HepG2 (cell line): Measurements from ENCODE around the gene PSPH. TPM values are rescaled to one million over a fixed set of nuclear protein-coding genes. Genes with fewer than 3 reads are reported as not detected.

ENCODE experiments used
- AHDC1 ChIP-seq: sonication (generic); formaldehyde crosslinking; IDR thresholded peaks from 2 replicates; pipeline ENCODE4 v1.5.1; 2020; ENCODE audit warnings: mild to moderate bottlenecking, missing genetic modification reagents, borderline replicate concordance
- ATF2 ChIP-seq: sonication (generic); formaldehyde crosslinking; IDR thresholded peaks from 2 replicates; pipeline ENCODE4 v1.4.0; 2020; ENCODE audit warnings: missing genetic modification reagents
- HNF4A ChIP-seq: sonication (generic); formaldehyde crosslinking; IDR thresholded peaks from 2 replicates; pipeline ENCODE4 v1.4.0; 2020; ENCODE audit warnings: missing genetic modification reagents
- ISL2 ChIP-seq: sonication (generic); formaldehyde crosslinking; IDR thresholded peaks from 2 replicates; pipeline ENCODE4 v1.5.0; 2020; ENCODE audit warnings: missing genetic modification reagents
- KDM3A ChIP-seq: IDR thresholded peaks from 2 replicates; pipeline ENCODE4 v1.6.1; 2018; ENCODE audit warnings: low read depth, missing compliant biosample characterization
- KMT2B ChIP-seq: IDR thresholded peaks from 2 replicates; pipeline ENCODE4 v1.6.1; 2016; ENCODE audit warnings: missing genetic modification reagents, missing compliant biosample characterization
- MAFK ChIP-seq, 2 experiments: IDR thresholded peaks in 1 of 2; conservative IDR thresholded peaks in 1 of 2; 2 replicates each; pipeline ENCODE4 v1.6.1; 2011; ENCODE audit warnings: improper control_type of control experiment in 2 of 2, low read length in 2 of 2
- NCOR1 ChIP-seq: fragments of 200-600 bp; sonication (generic); IDR thresholded peaks from 2 replicates; pipeline ENCODE4 v1.7.0; 2017; ENCODE audit warnings: antibody characterized with exemption, low read length, borderline replicate concordance
- NONO ChIP-seq, 2 experiments: fragments of 450-650 bp in 1 of 2; sonication (generic) in 1 of 2; formaldehyde crosslinking in 1 of 2; IDR thresholded peaks in 1 of 2; conservative IDR thresholded peaks in 1 of 2; 2 replicates each; pipeline versions ENCODE4 v1.6.1 to v1.8.0; 2017 to 2022; ENCODE audit warnings: mild to moderate bottlenecking in 1 of 2, missing genetic modification reagents in 1 of 2, moderate library complexity in 1 of 2
- NR2F1 ChIP-seq, 2 experiments: fragments of 450-650 bp in 1 of 2; formaldehyde crosslinking in 1 of 2; IDR thresholded peaks; 2 replicates each; pipeline versions ENCODE4 v1.5.0 to v1.6.1; 2016 to 2020; ENCODE audit warnings: mild to moderate bottlenecking in 1 of 2, missing compliant biosample characterization in 1 of 2, missing genetic modification reagents in 1 of 2, moderate library complexity in 1 of 2
- RAD51 ChIP-seq: fragments of 450-650 bp; IDR thresholded peaks from 2 replicates; pipeline ENCODE4 v1.6.1; 2016; ENCODE audit warnings: borderline replicate concordance
- RARA ChIP-seq: IDR thresholded peaks from 2 replicates; pipeline ENCODE4 v1.6.1; 2016; ENCODE audit warnings: missing genetic modification reagents, missing compliant biosample characterization
- ZNF143 ChIP-seq: sonication (generic); formaldehyde crosslinking; IDR thresholded peaks from 2 replicates; pipeline ENCODE4 v1.4.0; 2020; ENCODE audit warnings: missing genetic modification reagents
- ZNF713 ChIP-seq: sonication (generic); formaldehyde crosslinking; IDR thresholded peaks from 2 replicates; pipeline ENCODE4 v1.4.0; 2020; ENCODE audit warnings: mild to moderate bottlenecking, missing genetic modification reagents
- polyA plus RNA-seq, 8 experiments: library from polyadenylated mRNA; depleted of rRNA in 3 of 8; stranded (reverse) in 7 of 8; unstranded in 1 of 8; fragments of >200 nt; fragmentation: Illumina TruSeq in 4 of 8; extraction: Trizol in 4 of 8; gene quantifications; 2 replicates each; pipeline versions ENCODE4 v1.2.1 to v1.2.3, GENCODE V29; 2011 to 2016; ENCODE audit warnings: low read depth in 4 of 8, missing spikeins in 1 of 8, mixed read lengths in 1 of 8; ENCODE audit not compliant: insufficient read depth in 1 of 8
- total RNA-seq, 5 experiments: library from RNA; depleted of rRNA; stranded (reverse); fragments of >200 nt; fragmentation: Illumina TruSeq; extraction: Trizol; gene quantifications; 2 replicates each; pipeline ENCODE4 v1.2.3, GENCODE V29; 2016; ENCODE audit warnings: low read depth in 1 of 5
- TF ChIP-seq, protein P1 (sequence below): sonication (generic); formaldehyde crosslinking; IDR thresholded peaks from 2 replicates; pipeline ENCODE4 v1.4.0; 2020; ENCODE audit warnings: missing genetic modification reagents, borderline replicate concordance
- TF ChIP-seq, protein P2 (sequence below): sonication (generic); formaldehyde crosslinking; IDR thresholded peaks from 2 replicates; pipeline ENCODE4 v1.8.0; 2022; ENCODE audit warnings: mild to moderate bottlenecking, missing genetic modification reagents

PSPH gene
- total and polyA plus RNA-seq, 2 of the 13 experiments (the other 11 are each of a cell fraction or from before 2014, with no cell fraction given), result 85.5 to 124 TPM

DNA sequence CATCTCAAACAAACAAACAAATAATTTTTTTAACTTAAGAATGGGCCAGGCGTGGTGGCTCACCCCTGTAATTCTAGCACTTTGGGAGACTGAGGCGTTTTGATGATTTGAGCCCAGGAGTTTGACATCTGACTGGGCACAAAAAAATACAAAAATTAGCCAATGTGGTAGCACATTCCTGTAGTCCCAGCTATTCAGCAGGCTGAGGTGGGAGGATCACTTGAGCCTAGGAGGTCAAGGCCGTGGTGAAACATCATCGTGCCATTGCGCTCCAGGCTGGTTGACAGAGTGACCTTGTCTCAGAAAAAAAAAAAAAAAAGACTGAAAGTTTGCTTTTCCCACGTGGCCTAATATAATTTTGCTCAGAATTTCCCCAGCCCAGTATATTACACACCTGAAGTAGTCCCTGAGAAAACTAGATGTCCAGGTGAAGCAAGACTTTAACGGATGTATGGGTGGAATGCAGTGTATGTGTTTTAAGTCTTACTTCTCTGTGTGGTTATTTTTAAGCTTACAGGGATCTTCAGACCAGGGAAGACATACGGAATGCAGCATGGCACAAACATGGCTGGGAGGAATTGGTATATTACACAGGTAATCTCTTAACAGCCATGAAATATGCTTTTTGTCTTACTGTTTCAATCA lies 54.3 kb downstream of the PSPH start (continued):
- TF ChIP-seq NR2F1 (CRISPR knock-in tag; IDR thresholded peaks at IDR 0.05) (peak; percentile 88 to 93), KDM3A (no peak), KMT2B (no peak), HNF4A (CRISPR knock-in tag) (peak; percentile 73), AHDC1 (peak; percentile 79; the same call in 1 of the 2 replicates), ZNF713 (CRISPR knock-in tag) (no peak), ISL2 (CRISPR knock-in tag) (peak; percentile 46; the same call in 1 of the 2 replicates), RARA (CRISPR knock-in tag) (peak; percentile 92), NONO (IDR thresholded peaks at IDR 0.05) (no peak), NONO (CRISPR knock-in tag; conservative IDR thresholded peaks at IDR 0.05) (peak; percentile 74), ATF2 (0 out of 2 replicates have a peak, but pooled peaks have one; percentile 35), RAD51 (0 out of 2 replicates have a peak, but pooled peaks have one; percentile 41), ZNF143 (no peak), MAFK (conservative IDR thresholded peaks at IDR 0.05 in 1 of 2, IDR thresholded peaks at IDR 0.05 in 1 of 2; ENCODE audit: low read length in 2 of 2) (peak in 1 of 2 experiments; percentile 19; a peak in 1 of 4 replicates), NCOR1 (peak; percentile 76; the same call in 1 of the 2 replicates)
- TF ChIP-seq, protein P1, sequence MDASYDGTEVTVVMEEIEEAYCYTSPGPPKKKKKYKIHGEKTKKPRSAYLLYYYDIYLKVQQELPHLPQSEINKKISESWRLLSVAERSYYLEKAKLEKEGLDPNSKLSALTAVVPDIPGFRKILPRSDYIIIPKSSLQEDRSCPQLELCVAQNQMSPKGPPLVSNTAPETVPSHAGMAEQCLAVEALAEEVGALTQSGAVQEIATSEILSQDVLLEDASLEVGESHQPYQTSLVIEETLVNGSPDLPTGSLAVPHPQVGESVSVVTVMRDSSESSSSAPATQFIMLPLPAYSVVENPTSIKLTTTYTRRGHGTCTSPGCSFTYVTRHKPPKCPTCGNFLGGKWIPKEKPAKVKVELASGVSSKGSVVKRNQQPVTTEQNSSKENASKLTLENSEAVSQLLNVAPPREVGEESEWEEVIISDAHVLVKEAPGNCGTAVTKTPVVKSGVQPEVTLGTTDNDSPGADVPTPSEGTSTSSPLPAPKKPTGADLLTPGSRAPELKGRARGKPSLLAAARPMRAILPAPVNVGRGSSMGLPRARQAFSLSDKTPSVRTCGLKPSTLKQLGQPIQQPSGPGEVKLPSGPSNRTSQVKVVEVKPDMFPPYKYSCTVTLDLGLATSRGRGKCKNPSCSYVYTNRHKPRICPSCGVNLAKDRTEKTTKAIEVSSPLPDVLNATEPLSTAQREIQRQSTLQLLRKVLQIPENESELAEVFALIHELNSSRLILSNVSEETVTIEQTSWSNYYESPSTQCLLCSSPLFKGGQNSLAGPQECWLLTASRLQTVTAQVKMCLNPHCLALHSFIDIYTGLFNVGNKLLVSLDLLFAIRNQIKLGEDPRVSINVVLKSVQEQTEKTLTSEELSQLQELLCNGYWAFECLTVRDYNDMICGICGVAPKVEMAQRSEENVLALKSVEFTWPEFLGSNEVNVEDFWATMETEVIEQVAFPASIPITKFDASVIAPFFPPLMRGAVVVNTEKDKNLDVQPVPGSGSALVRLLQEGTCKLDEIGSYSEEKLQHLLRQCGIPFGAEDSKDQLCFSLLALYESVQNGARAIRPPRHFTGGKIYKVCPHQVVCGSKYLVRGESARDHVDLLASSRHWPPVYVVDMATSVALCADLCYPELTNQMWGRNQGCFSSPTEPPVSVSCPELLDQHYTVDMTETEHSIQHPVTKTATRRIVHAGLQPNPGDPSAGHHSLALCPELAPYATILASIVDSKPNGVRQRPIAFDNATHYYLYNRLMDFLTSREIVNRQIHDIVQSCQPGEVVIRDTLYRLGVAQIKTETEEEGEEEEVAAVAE (CRISPR knock-in tag), result no peak
- TF ChIP-seq, protein P2, sequence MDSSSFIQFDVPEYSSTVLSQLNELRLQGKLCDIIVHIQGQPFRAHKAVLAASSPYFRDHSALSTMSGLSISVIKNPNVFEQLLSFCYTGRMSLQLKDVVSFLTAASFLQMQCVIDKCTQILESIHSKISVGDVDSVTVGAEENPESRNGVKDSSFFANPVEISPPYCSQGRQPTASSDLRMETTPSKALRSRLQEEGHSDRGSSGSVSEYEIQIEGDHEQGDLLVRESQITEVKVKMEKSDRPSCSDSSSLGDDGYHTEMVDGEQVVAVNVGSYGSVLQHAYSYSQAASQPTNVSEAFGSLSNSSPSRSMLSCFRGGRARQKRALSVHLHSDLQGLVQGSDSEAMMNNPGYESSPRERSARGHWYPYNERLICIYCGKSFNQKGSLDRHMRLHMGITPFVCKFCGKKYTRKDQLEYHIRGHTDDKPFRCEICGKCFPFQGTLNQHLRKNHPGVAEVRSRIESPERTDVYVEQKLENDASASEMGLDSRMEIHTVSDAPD, result no peak
